Measurements from ENCODE around the gene TNFSF13.

The TNFSF13 gene, protein sequence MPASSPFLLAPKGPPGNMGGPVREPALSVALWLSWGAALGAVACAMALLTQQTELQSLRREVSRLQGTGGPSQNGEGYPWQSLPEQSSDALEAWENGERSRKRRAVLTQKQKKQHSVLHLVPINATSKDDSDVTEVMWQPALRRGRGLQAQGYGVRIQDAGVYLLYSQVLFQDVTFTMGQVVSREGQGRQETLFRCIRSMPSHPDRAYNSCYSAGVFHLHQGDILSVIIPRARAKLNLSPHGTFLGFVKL

DNA sequence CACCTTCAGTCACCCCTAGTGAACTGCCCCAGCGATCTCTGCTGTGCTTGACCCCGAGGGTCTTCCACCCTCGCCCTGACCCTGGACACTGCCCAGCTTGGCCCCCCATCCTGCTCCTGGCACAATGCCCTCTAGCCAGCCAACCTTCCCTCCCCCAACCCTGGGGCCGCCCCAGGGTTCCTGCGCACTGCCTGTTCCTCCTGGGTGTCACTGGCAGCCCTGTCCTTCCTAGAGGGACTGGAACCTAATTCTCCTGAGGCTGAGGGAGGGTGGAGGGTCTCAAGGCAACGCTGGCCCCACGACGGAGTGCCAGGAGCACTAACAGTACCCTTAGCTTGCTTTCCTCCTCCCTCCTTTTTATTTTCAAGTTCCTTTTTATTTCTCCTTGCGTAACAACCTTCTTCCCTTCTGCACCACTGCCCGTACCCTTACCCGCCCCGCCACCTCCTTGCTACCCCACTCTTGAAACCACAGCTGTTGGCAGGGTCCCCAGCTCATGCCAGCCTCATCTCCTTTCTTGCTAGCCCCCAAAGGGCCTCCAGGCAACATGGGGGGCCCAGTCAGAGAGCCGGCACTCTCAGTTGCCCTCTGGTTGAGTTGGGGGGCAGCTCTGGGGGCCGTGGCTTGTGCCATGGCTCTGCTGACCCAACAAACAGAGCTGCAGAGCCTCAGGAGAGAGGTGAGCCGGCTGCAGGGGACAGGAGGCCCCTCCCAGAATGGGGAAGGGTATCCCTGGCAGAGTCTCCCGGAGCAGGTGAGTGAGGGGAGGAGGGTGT lies at the start of gene TNFSF13:
TNFSF13 (plus strand) TSS at position 207 of the 776 bp plus-strand sequence; CDS start at position 497, 290 bp downstream.
- in situ Hi-C loops (cut with MboI; ENCODE audit: low sequenced_read_pairs) = no loop called here

DNA sequence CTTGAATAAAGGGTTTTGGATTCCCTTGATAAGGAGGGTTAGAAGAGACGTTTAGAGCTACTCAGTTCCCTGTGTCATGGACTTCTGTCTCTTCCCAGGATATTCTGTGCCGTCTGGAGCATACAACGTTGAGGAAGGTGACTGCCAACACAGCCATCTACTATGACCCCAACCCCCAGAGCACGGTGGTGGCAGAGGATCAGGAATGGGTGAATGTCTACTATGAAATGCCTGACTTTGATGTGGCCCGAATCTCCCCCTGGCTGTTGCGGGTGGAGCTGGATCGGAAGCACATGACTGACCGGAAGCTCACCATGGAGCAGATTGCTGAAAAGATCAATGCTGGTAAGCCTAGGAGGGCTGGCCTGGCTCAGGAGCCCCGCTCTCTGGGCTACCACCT lies 49.7 kb upstream of the TNFSF13 start:
- in situ Hi-C loops (cut with MboI; ENCODE audit: low sequenced_read_pairs) = no loop called here

DNA sequence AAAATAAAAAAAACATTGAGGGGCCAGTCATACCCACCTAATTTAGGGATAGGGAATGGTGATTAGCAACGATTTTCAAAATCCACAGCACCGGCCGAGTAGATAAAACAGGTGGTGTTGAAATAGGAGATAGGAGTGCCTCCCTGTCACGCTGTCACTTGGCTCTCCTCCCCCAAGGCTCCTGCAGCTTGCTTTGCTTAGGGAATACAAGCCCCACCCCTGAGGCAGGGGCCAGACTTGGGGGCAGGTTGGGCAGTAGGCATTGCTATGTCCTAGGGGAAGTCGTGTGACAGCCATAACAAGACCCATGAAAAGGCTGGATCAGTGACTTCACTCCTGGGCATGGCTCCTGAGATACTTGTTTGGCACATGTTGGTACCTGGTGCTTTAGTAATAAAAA lies 48.6 kb upstream of the TNFSF13 start:
- in situ Hi-C loops (cut with MboI; ENCODE audit: low sequenced_read_pairs) = no loop called here

DNA sequence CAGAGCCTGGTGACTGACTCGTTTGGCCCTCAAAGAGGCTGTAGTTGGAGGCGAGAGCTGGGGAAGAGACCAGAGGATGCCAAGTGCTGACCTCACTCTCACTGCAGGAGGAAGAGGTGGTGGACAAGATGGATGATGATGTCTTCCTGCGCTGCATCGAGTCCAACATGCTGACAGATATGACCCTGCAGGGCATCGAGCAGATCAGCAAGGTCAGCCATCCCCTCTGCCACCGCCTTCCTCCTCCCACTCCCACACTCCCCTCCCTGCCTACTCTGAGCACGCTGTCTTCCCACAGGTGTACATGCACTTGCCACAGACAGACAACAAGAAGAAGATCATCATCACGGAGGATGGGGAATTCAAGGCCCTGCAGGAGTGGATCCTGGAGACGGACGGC lies 47.4 kb upstream of the TNFSF13 start:
- in situ Hi-C loops (cut with MboI; ENCODE audit: low sequenced_read_pairs) = no loop called here

DNA sequence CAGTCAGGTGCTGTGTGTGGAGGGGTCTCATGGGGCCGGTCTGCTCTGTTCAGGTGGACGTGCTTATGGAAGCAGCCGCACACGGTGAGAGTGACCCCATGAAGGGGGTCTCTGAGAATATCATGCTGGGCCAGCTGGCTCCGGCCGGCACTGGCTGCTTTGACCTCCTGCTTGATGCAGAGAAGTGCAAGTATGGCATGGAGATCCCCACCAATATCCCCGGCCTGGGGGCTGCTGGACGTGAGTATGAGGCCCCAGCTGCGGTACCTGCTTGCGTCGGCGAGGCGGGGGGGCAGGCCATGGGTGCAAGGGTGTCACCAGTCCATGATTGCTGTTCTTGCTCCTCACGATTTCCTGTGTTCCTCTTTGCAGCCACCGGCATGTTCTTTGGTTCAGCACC lies 46.4 kb upstream of the TNFSF13 start:
- in situ Hi-C loops (cut with MboI; ENCODE audit: low sequenced_read_pairs) = no loop called here

DNA sequence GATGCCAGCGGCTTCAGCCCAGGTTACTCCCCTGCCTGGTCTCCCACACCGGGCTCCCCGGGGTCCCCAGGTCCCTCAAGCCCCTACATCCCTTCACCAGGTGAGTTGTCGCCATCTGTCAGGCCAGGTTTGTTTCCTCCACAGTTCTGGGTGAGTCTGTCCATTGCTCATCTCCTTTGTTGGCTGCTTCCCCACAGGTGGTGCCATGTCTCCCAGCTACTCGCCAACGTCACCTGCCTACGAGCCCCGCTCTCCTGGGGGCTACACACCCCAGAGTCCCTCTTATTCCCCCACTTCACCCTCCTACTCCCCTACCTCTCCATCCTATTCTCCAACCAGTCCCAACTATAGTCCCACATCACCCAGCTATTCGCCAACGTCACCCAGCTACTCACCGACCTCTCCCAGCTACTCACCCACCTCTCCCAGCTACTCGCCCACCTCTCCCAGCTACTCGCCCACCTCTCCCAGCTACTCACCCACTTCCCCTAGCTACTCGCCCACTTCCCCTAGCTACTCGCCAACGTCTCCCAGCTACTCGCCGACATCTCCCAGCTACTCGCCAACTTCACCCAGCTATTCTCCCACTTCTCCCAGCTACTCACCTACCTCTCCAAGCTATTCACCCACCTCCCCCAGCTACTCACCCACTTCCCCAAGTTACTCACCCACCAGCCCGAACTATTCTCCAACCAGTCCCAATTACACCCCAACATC lies 45.6 kb upstream of the TNFSF13 start:
- in situ Hi-C loops (cut with MboI; ENCODE audit: low sequenced_read_pairs) = no loop called here

DNA sequence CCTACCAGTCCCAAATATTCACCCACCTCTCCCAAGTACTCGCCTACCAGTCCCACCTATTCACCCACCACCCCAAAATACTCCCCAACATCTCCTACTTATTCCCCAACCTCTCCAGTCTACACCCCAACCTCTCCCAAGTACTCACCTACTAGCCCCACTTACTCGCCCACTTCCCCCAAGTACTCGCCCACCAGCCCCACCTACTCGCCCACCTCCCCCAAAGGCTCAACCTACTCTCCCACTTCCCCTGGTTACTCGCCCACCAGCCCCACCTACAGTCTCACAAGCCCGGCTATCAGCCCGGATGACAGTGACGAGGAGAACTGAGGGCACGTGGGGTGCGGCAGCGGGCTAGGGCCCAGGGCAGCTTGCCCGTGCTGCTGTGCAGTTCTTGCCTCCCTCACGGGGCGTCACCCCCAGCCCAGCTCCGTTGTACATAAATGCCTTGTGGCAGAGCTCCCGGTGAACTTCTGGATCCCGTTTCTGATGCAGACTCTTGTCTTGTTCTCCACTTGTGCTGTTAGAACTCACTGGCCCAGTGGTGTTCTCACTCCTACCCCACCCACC lies 44.6 kb upstream of the TNFSF13 start:
- in situ Hi-C loops (cut with MboI; ENCODE audit: low sequenced_read_pairs) = no loop called here

DNA sequence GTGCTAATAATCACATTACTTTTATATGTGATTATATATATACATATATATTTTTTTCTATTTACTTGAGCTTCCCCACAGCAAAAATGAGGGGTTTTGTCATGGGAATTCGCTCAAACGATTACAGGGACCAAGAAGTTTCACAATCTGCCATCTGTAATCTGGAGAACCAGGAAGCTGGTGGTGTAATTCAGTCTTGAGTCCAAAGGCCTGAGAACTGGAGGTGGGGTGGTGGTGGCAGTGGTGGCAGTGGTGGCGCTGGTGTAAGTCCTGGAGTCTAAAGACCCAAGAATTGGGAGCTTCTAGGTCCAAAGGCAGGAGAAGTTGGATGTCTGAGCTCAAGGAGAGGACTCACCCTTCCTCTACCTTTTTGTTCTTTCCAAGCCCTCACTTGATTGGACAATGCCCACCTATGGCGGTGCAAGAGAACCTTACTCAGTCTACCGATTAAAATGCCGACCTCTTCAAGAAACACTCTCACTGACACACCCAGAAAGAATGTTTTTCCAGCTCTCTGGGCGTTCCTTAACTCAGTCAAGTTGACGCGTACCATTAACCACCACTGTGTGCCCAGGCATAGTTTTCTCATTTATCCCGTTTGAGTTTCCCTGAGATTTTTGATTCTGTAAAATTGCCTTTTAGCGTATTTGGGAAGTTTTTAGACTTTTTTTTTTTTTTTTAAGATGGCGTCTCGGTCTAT lies 42.5 kb upstream of the TNFSF13 start:
- in situ Hi-C loops (cut with MboI; ENCODE audit: low sequenced_read_pairs) = no loop called here

DNA sequence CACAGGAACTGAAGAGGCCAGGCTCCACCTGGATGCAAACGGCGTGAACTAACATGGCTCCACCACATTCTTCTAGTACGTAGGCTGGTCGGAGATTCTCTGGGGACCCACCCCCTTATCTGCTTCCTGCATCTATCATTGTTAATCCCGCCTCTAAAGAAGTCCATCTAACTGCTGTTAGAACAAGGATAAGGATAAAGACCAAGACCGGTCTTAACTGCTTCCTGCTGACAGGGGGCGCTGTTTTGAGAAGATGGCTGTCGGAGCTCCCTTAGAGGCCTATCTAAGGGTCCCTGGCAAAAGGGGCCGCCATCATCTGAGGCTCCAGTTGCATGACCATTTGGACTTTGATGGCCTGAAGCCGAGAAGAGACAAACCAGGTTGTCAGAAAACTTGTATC lies 35.5 kb upstream of the TNFSF13 start:
- in situ Hi-C loops (cut with MboI; ENCODE audit: low sequenced_read_pairs) = no loop called here

DNA sequence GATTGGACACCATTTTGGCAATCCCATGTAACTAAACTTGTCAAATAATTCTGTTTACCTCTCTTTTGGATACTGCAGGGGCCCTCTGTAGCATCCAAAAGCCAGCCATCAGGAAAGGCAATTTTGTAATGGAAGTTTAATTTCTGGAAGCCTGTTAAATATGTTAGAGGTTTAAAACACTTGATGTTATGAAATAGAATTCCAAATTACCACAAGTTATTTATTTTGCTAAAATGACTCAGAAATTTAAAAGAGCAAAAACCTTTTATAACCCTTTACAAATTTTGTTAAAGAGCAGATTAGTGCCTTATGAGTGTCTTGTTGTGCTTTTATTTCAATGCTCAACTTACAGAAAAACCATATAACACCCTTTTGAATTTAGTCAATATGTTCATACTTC lies 29.7 kb upstream of the TNFSF13 start:
- in situ Hi-C loops (cut with MboI; ENCODE audit: low sequenced_read_pairs) = no loop called here

DNA sequence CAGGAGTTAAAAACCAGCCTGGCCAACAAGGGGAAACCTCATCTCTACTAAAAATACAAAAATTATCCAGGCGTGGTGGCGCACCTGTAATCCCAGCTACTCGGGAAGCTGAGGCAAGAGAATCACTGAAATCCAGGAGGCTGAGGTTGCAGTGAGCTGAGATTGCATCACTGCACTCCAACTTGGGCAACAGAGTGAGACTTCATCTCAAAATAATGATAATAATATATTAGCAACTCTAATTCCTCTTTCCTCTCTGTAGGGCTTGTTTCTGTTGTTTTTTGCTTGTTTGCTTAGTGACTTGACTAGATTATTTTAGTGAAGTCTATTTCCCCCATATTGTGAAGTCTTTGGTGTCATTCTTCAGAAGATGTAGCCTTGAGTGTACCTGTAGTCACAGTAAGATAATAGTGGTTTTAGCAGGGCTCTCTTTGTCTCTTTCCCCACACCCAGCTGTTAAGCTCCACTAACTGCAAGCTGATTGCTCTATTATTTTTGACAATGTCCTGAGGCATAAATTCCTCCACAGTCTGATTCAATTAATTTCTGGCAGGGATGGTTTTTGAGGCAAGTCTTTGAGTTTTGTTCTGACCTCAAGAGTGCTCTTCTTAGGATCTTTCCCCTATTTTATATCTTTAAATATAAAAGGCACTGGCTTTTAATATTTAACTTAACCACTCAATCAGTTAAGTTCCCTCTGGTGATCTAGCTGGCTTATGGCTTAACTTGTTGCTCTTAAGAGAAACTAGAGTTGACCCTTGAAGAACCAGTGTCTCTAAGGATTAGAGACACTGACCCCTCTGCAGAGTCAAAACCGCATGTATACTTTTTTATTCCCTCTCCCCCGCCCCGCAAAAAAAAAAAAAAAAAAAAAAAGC lies 28.3 kb upstream of the TNFSF13 start:
- in situ Hi-C loops (cut with MboI; ENCODE audit: low sequenced_read_pairs) = no loop called here

DNA sequence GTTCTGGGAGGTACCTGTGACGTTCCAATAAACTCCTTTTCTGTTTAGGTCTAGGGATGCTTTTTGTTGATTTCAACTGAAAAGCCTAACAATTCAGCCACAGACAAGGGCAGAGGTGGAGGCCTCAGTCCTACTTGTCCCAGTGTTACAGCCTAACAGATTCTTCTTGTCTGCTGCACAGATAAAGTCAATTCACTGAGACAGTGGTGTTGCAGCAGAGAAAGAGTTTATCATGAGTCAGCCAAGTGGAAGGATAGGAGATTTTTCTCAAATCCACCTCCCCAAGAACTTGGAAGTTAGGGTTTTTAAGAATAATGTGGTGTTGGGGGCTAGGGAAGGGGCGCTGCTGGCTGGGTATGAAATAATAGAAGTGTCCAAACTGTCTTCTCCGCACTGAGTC lies 20.5 kb upstream of the TNFSF13 start:
- in situ Hi-C loops (cut with MboI; ENCODE audit: low sequenced_read_pairs) = no loop called here

DNA sequence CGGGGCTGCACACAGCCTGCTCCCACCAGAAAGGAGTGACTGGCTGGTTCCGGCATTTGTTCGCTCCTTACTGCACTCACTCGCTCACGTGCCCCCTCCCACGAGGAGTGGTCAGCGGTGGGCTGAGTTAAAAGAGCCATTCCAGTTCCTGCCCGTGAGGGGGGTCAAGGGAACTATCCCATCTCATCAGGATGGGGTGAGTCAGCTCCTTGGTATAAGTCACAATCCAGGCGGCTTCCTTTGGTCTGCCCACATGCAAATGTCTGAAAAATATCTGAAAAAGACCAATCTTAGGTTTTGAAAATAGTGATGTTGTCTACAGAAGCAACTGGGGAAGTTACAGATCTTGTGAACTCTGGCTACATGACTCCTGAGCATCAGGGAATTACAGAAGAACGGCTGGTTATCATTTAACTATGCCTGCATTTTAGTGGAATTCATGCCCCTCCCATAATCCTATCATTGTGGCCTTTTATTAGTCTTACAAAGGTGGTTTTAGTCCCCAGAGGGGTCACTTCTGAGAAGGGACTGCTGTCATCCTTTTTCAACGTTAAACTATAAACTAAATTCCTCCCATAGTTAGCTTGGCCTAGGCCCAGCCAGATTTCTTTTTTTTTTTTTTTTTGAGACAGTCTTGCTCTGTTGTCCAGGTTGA lies 19.5 kb upstream of the TNFSF13 start:
- in situ Hi-C loops (cut with MboI; ENCODE audit: low sequenced_read_pairs) = no loop called here

DNA sequence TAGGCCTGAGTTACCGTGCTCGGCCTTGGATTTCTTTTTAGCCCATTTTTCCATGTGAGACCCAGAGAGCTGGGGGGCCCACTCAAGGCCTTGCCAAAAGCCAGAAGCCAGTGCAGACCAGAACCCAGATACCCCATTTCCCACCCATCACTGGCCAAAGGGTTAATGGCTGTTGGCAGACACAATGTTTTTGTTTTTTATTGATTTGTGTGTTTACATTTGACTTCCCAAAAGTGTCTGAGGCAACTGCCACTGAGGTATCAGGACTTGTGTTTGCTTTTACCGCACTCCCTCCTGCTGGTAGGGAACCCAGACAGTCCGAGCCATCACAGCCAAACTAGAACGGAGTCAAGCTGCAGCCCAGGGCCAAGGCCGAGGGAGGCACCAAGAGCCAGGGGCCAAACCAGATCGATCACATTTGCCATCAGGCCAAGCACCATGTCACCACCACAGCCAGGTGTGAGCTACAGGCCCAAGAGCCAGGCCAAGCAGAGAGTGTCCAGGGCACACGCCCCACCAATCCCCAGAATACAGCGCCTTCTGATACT lies 17.4 kb upstream of the TNFSF13 start:
- in situ Hi-C loops (cut with MboI; ENCODE audit: low sequenced_read_pairs) = no loop called here

DNA sequence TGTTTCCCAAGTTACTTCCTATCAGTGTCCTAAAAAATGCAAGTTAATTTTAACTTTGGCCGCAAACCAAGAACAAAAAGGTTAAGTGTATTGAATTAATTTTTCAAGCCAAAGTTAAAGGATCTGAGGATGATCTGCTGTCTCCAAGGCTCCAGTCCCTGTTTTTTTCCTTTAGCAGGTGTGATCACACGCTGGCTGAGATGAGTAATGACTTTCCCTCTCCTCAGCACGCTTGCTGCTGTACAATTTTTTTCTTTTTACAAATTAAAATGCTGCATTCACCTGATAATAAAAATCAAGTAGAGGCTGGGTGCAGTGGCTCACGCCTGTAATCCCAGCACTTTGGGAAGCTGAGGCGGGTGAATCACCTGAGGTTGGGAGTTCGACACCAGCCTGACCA lies 13.6 kb upstream of the TNFSF13 start:
- in situ Hi-C loops (cut with MboI; ENCODE audit: low sequenced_read_pairs) = no loop called here

DNA sequence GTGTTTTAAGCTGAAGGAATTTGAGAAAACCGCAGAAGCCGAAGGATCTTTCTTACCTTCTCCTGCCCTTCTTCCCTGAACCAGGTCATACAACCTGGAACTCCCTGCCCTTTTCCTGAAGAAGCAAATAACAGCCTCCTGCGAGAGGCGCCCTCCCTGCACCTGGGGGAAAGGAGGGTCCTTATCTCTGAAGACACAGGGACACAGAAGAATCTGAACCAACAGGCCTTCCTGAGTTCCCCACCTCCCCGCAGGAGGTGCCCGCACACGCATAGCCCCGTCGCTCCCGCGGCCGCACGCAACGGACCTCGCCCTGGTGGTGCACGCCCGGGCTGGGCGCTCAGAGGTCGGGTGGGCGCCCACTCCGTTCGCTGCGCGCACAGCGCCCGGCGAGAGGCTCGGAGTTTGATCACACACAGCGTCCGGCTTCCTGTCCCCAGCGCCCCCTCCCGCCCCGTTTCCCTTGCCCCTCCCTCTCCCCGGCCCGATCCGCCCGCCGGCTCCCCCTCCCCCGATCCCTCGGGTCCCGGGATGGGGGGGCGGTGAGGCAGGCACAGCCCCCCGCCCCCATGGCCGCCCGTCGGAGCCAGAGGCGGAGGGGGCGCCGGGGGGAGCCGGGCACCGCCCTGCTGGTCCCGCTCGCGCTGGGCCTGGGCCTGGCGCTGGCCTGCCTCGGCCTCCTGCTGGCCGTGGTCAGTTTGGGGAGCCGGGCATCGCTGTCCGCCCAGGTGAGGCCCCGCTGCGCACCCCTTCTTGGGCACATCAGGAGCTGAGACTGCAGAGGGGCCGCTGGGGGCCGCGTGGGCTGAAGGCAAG lies 9.8 kb upstream of the TNFSF13 start, which contains the start of gene TNFSF12:
TNFSF12 (plus strand) TSS at position 474 of the 816 bp plus-strand sequence; CDS start at position 570, 96 bp downstream.
- in situ Hi-C loops (cut with MboI; ENCODE audit: low sequenced_read_pairs) = no loop called here

DNA sequence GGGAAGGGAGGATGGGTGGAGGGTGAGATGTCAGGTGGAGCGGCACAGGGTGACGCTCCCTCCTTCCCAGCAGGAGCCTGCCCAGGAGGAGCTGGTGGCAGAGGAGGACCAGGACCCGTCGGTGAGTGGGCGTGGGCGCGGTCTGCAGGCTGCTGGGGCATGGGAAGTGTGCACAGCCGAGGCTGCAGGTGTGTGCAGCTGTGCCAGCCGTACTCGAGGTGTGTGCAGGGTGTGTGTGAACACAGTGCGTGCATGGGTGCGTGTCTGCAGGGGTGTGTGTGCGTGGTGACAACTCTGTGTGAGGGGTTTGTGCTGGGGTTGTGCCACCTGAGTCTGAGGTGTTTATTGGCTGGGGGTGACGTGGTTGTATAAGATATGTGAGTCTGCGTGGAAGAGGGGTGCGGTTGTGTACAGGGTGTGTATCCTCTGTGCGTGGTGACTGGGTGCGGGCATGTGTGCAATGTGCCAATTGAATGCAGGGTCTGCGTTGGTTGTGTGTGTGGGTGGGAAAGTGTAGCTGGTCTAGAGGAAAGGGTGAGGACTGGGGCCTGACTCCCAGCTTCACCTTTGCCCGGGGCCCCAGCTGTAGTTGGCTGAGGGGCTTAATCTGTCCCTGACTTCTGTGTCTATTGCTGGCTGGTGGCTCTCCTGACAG lies 9.0 kb upstream of the TNFSF13 start:
- in situ Hi-C loops (cut with MboI; ENCODE audit: low sequenced_read_pairs) = no loop called here

DNA sequence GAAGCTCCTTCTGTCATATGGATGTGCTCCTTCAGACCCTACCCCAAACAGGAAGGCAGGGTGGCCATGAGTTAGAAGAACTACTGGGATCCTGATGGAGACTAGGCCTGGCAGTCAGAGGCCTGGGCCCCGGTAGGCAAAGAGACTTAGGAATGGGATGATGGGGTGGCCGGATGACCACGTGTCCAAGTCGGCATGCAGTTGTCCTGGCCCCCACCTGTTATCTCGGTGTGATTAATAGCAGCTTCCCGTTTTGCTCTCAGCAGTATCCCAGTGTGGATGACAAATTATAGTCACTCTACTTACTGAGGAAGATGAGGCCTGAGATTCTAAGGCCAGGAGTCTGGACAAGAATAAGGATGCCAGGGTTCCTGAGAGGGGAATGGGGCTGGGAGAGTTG lies 8.2 kb upstream of the TNFSF13 start:
- in situ Hi-C loops (cut with MboI; ENCODE audit: low sequenced_read_pairs) = no loop called here
